Activated CD4-positive, CD25-positive, alpha-beta regulatory T cell (primary cell): ENCODE data around the gene RRP15.

Experiments used
- DNase-seq, 4 experiments: peaks; one replicate each; lab custom pipeline; 2025; lab: John Stamatoyannopoulos, UW

Gene RRP15

GRCh38 chr1:218341325-218341724 is 56.2 kb downstream of the RRP15 start:
- DNase-seq: no peak

DNA sequence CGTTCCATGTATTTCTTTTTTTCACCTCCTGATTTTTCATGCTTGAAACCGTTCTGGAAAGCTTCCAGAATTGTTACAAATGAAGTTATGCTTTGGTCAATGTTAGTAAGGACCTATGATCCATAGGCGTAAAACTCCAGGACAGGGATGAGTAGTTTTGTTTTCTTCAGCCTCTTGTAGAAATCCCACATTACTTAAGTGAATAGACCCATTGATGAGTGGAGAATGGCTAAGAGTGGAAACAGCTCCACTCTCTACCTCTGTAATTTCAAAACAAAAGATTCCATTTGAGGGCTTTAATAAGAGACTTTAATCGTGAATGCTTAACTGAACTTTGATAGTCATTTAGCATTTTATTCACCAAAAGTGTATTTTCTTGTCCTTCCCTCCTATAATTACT is 57.0 kb downstream of the RRP15 start:
- no peak for DNase-seq

GRCh38 chr1:218344814-218345672 is 60.0 kb downstream of the RRP15 start, which contains the start of gene TGFB2:
TGFB2 (plus strand) TSS chr1:218345336; CDS start chr1:218346702, 1,366 bp downstream.
- no peak for DNase-seq

- DNase-seq: no peak
Observed at GRCh38 chr1:218345673-218346390, 60.7 kb downstream of the RRP15 start.

DNA sequence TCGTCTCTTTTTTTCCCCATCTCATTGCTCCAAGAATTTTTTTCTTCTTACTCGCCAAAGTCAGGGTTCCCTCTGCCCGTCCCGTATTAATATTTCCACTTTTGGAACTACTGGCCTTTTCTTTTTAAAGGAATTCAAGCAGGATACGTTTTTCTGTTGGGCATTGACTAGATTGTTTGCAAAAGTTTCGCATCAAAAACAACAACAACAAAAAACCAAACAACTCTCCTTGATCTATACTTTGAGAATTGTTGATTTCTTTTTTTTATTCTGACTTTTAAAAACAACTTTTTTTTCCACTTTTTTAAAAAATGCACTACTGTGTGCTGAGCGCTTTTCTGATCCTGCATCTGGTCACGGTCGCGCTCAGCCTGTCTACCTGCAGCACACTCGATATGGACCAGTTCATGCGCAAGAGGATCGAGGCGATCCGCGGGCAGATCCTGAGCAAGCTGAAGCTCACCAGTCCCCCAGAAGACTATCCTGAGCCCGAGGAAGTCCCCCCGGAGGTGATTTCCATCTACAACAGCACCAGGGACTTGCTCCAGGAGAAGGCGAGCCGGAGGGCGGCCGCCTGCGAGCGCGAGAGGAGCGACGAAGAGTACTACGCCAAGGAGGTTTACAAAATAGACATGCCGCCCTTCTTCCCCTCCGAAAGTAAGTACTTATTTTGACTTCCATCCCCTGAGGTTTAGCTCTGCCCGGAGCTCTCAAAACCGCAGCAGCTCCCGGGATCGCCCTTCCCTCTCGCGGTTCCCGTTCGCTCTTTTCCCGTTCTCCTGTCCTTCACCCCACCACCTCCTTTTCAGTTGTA is 61.5 kb downstream of the RRP15 start:
- DNase-seq: no peak

GRCh38 chr1:218347336-218347722 is 62.2 kb downstream of the RRP15 start:
- DNase-seq: no peak

GRCh38 chr1:218347723-218348627 is 62.9 kb downstream of the RRP15 start:
- DNase-seq: no peak

- DNase-seq: no peak
Observed at GRCh38 chr1:218348628-218349071, 63.6 kb downstream of the RRP15 start.

DNA sequence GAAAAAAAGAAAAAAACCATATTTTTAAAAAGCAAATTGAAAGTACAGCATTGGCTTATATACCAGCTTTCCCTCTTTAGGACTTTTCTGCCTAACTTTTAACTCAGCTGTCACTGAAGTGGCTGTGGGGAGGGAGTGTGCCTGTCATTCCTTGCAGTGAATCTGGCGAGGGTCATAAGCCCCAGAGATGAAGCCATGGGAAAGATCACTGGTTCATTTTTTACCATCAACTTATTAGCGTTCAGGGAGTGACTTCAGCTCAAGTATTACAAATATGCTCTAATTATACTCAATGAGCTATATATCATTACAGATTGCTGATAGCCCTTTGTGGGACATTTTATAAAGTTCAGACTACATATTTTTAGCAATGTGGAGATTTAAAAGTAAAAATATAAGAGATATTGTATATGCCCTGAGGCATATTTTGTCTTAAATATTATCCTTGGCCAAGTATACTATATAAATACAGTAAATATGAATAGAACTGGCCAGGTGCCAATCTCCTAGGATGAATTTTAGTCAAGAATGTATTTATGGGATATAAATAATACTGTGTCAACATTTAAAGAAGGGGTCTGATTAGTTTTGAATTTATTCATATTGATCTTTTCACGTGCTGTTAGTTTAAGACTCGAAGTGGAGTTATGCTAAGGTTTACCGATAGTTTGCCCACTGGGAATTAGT is 64.4 kb downstream of the RRP15 start:
- no peak for DNase-seq

GRCh38 chr1:218350035-218350525 is 65.0 kb downstream of the RRP15 start:
- DNase-seq: no peak

- DNase-seq: no peak
Observed at GRCh38 chr1:218350801-218351266, 65.7 kb downstream of the RRP15 start.

- DNase-seq: no peak
Observed at GRCh38 chr1:218351391-218352074, 66.4 kb downstream of the RRP15 start.

GRCh38 chr1:218352075-218352438 is 67.0 kb downstream of the RRP15 start:
- no peak for DNase-seq

DNA sequence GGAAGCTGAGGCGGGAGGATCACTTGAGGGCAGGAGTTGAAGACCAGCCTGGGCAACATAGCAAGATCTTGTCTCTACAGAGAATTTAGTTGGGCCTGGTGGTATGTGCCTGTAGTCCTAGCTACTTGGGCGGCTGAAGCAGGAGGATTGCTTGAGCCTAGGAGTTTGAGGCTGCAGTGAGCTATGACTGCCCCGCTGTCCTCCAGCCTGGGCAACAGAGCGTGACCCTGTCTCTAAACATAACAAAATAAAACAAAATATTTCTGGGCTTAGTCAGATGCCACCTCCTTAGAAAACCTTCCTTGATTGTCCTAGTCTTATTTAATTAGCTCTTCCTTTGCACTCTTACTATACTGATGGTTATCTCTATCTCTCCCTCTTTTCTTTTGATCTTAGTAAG is 68.6 kb downstream of the RRP15 start:
- no peak for DNase-seq

GRCh38 chr1:218355278-218355677 is 70.2 kb downstream of the RRP15 start:
- DNase-seq: no peak

- DNase-seq: no peak
Observed at GRCh38 chr1:218357211-218357892, 72.3 kb downstream of the RRP15 start.

- no peak for DNase-seq
Observed at GRCh38 chr1:218357893-218358232, 72.8 kb downstream of the RRP15 start.

GRCh38 chr1:218361298-218362065 is 76.4 kb downstream of the RRP15 start:
- no peak for DNase-seq
